KMS-11 (cell line): ENCODE data around the gene CDC5L.

ENCODE experiments used
- H2AFZ ChIP-seq: fragments of 200-600 bp; sonication (generic); 2 replicates; pipeline ENCODE4 v1.6.1; 2016; ENCODE audit warnings: antibody characterized with exemption, mixed run types, low read depth
- H3K27ac ChIP-seq: fragments of 200-600 bp; sonication (generic); 2 replicates; pipeline ENCODE4 v1.6.1; 2016; ENCODE audit warnings: mild to moderate bottlenecking, mixed run types
- H3K27me3 ChIP-seq: fragments of 200-600 bp; sonication (generic); 2 replicates; pipeline ENCODE4 v1.6.1; 2017; ENCODE audit warnings: mild to moderate bottlenecking, low read depth, mixed run types, moderate library complexity; ENCODE audit not compliant: insufficient read depth
- H3K36me3 ChIP-seq: fragments of 200-600 bp; sonication (generic); 2 replicates; pipeline ENCODE4 v1.6.1; 2017; ENCODE audit warnings: mild to moderate bottlenecking, mixed run types; ENCODE audit not compliant: insufficient read depth
- H3K4me1 ChIP-seq: fragments of 200-600 bp; sonication (generic); 2 replicates; pipeline ENCODE4 v1.6.1; 2016; ENCODE audit warnings: mild to moderate bottlenecking, low read depth, mixed run types; ENCODE audit not compliant: poor library complexity, severe bottlenecking
- H3K4me2 ChIP-seq: fragments of 200-600 bp; sonication (generic); 2 replicates; pipeline ENCODE4 v1.7.0; 2016; ENCODE audit warnings: mild to moderate bottlenecking, mixed run types
- H3K4me3 ChIP-seq: fragments of 200-600 bp; sonication (generic); IDR thresholded peaks from 2 replicates; pipeline ENCODE4 v1.6.1; 2017; ENCODE audit warnings: low read depth, low read length, mixed read lengths; ENCODE audit not compliant: insufficient read depth
- H3K79me2 ChIP-seq: fragments of 200-600 bp; sonication (generic); 2 replicates; pipeline ENCODE4 v1.6.1; 2016; ENCODE audit warnings: low read depth, mixed run types; ENCODE audit not compliant: insufficient read depth
- H3K9ac ChIP-seq: fragments of 200-600 bp; sonication (generic); 2 replicates; pipeline ENCODE4 v1.6.1; 2016; ENCODE audit warnings: mild to moderate bottlenecking, mixed run types
- H4K20me1 ChIP-seq: fragments of 200-600 bp; sonication (generic); 2 replicates; pipeline ENCODE4 v1.6.1; 2016; ENCODE audit warnings: mild to moderate bottlenecking, mixed run types; ENCODE audit not compliant: insufficient read depth
- CTCF ChIP-seq: fragments of 200-600 bp; sonication (generic); conservative IDR thresholded peaks from 2 replicates; pipeline ENCODE4 v1.6.1; 2017; ENCODE audit warnings: low read depth, mild to moderate bottlenecking, antibody characterized with exemption, low read length, moderate library complexity, mixed read lengths

Gene CDC5L

GRCh38 chr6:44487586-44487985, 100.1 kb downstream of the CDC5L start:
- no peaks in the 10 kb centered on the region for H3K36me3 ChIP-seq
- no peak overlapping the region for H3K4me3 ChIP-seq
- no peaks in the 10 kb centered on the region for H3K27me3 ChIP-seq
- H3K9ac ChIP-seq = no peak overlapping the region
- no peak for TF ChIP-seq CTCF
- H2AFZ ChIP-seq = no peak overlapping the region
- no peaks in the 10 kb centered on the region for H3K4me1 ChIP-seq
- H4K20me1 ChIP-seq = no peaks in the 10 kb centered on the region
- H3K27ac ChIP-seq = no peak overlapping the region
- no peaks in the 10 kb centered on the region for H3K79me2 ChIP-seq
- H3K4me2 ChIP-seq = no peak overlapping the region

- no peak overlapping the region for H3K4me3 ChIP-seq
- no peak overlapping the region for H3K4me2 ChIP-seq
- no peak overlapping the region for H3K9ac ChIP-seq
- no peaks in the 10 kb centered on the region for H3K27me3 ChIP-seq
- no peak overlapping the region for H3K27ac ChIP-seq
- H2AFZ ChIP-seq = no peak overlapping the region
- TF ChIP-seq CTCF = no peak
- no peaks in the 10 kb centered on the region for H3K36me3 ChIP-seq
- H4K20me1 ChIP-seq = no peaks in the 10 kb centered on the region
- H3K79me2 ChIP-seq = no peaks in the 10 kb centered on the region
- no peaks in the 10 kb centered on the region for H3K4me1 ChIP-seq
Measured at GRCh38 chr6:44489910-44490604, 102.6 kb downstream of the CDC5L start.

GRCh38 chr6:44493132-44493531, 105.6 kb downstream of the CDC5L start:
- no peak overlapping the region for H3K27ac ChIP-seq
- H3K4me2 ChIP-seq = no peak overlapping the region
- no peaks in the 10 kb centered on the region for H3K79me2 ChIP-seq
- no peak overlapping the region for H3K4me3 ChIP-seq
- H3K4me1 ChIP-seq = no peaks in the 10 kb centered on the region
- no peak overlapping the region for H3K9ac ChIP-seq
- TF ChIP-seq CTCF = no peak
- H4K20me1 ChIP-seq = no peaks in the 10 kb centered on the region
- H3K27me3 ChIP-seq = no peaks in the 10 kb centered on the region
- H3K36me3 ChIP-seq = no peaks in the 10 kb centered on the region
- no peak overlapping the region for H2AFZ ChIP-seq

- no peaks in the 10 kb centered on the region for H3K27me3 ChIP-seq
- H4K20me1 ChIP-seq = no peaks in the 10 kb centered on the region
- TF ChIP-seq CTCF = no peak
- H3K27ac ChIP-seq = no peak overlapping the region
- no peak overlapping the region for H3K4me2 ChIP-seq
- no peak overlapping the region for H2AFZ ChIP-seq
- H3K4me3 ChIP-seq = no peak overlapping the region
- H3K9ac ChIP-seq = no peak overlapping the region
- no peaks in the 10 kb centered on the region for H3K4me1 ChIP-seq
- H3K79me2 ChIP-seq = no peaks in the 10 kb centered on the region
- no peaks in the 10 kb centered on the region for H3K36me3 ChIP-seq
Measured at GRCh38 chr6:44493593-44493992, 106.1 kb downstream of the CDC5L start.
